Body of pancreas (tissue), 4 donors: Measurements from ENCODE around the gene ZNF157. TPM values are rescaled to one million over a fixed set of nuclear protein-coding genes. Genes with fewer than 3 reads are reported as not detected.
A peak's percentile ranks its signal among the peaks of the same experiment; 100 is the strongest.

ENCODE experiments used
- ATAC-seq: fragments of 150-250 bp; one replicate; pipeline ENCODE4 v1.9.1; 2016
- DNase-seq, 4 donors: peaks; one replicate each; pipeline ENCODE4 v3.0.0-alpha.2; 2019
- H3K27ac ChIP-seq, 4 donors: fragments of 200-600 bp; sonication (generic); 1 replicate in 3 of 4; 2 replicates in 1 of 4; pipeline versions ENCODE4 v1.5.1 to v1.6.1; 2016 to 2019; ENCODE audit warnings: mild to moderate bottlenecking in 1 of 4, mixed read lengths in 1 of 4, moderate library complexity in 1 of 4
- H3K27me3 ChIP-seq, 2 donors: fragments of 200-600 bp; sonication (generic); one replicate each; pipeline ENCODE4 v1.6.0; 2016; ENCODE audit warnings: mild to moderate bottlenecking in 1 of 2
- H3K36me3 ChIP-seq, 2 donors: fragments of 200-600 bp; sonication (generic); replicated peaks in 1 of 2; 2 replicates each; pipeline ENCODE4 v1.5.1; 2016; ENCODE audit warnings: low read depth in 2 of 2; ENCODE audit not compliant: insufficient read depth in 1 of 2
- H3K4me1 ChIP-seq: fragments of 200-600 bp; sonication (generic); one replicate; pipeline ENCODE4 v1.6.0; 2016
- H3K4me3 ChIP-seq, 2 donors: fragments of 200-600 bp; sonication (generic); 1 replicate in 1 of 2; 2 replicates in 1 of 2; pipeline ENCODE4 v1.5.1; 2016 to 2019
- H3K9me3 ChIP-seq, 3 donors: fragments of 200-600 bp; sonication (generic); 1 replicate in 2 of 3; 2 replicates in 1 of 3; pipeline ENCODE4 v1.5.1; 2016
- POLR2A ChIP-seq, 3 donors: fragments of 450-650 bp; IDR thresholded peaks; one replicate each; pipeline ENCODE4 v1.6.1; 2016; ENCODE audit warnings: antibody characterized with exemption in 3 of 3, mild to moderate bottlenecking in 2 of 3
- WGBS, 2 donors: methylation state at CpG; one replicate each; pipeline ENCODE4 v1.1.5; 2017; 5-methylcytosine and 5-hydroxymethylcytosine counted together
- intact Hi-C: fragments of 100-400 bp; cut with DNase I; formaldehyde crosslinking; loops from one replicate; pipeline ENCODE4 v1.15.1; 2023
- total RNA-seq, 2 donors: library from RNA; depleted of rRNA; stranded (reverse); fragments of >200 nt; gene quantifications; one replicate each; pipeline ENCODE4 v1.1.0, GENCODE V29; 2016
- TF ChIP-seq, protein P1 (sequence below), 7 experiments: fragments of 450-650 bp in 4 of 7; fragments of 200-600 bp in 3 of 7; sonication (generic) in 3 of 7; IDR thresholded peaks; one replicate each; pipeline ENCODE4 v1.5.1; 2016 to 2019; ENCODE audit warnings: antibody characterized with exemption in 7 of 7

The ZNF157 gene
- total RNA-seq, 2 donors from 2014 or later, result 0.26 TPM; not detected in 1

- Histone ChIP-seq H3K4me1 (no peaks in the 10 kb centered on the region), H3K27me3 (no peaks in the 10 kb centered on the region), H3K36me3 (no peaks in the 10 kb centered on the region), H3K27ac (no peak overlapping the region), H3K9me3 (no peaks in the 10 kb centered on the region), H3K4me3 (no peak overlapping the region)
- no peak for ATAC-seq
- no peak for DNase-seq
- TF ChIP-seq POLR2A (IDR thresholded peaks at IDR 0.05), result no peak
- TF ChIP-seq, protein P1, sequence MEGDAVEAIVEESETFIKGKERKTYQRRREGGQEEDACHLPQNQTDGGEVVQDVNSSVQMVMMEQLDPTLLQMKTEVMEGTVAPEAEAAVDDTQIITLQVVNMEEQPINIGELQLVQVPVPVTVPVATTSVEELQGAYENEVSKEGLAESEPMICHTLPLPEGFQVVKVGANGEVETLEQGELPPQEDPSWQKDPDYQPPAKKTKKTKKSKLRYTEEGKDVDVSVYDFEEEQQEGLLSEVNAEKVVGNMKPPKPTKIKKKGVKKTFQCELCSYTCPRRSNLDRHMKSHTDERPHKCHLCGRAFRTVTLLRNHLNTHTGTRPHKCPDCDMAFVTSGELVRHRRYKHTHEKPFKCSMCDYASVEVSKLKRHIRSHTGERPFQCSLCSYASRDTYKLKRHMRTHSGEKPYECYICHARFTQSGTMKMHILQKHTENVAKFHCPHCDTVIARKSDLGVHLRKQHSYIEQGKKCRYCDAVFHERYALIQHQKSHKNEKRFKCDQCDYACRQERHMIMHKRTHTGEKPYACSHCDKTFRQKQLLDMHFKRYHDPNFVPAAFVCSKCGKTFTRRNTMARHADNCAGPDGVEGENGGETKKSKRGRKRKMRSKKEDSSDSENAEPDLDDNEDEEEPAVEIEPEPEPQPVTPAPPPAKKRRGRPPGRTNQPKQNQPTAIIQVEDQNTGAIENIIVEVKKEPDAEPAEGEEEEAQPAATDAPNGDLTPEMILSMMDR (IDR thresholded peaks at IDR 0.05), result no peak
- 82 to 86% methylated on average over 4 of the region's 4 CpGs for WGBS, 2 donors
- intact Hi-C loops, result no loop called here
Observed at GRCh38 chrX:47351706-47352105, 18.7 kb upstream of the ZNF157 start.

GRCh38 chrX:47358387-47359065 lies 11.9 kb upstream of the ZNF157 start:
- H3K9me3 ChIP-seq, result no peaks in the 10 kb centered on the region
- H3K36me3 ChIP-seq, result no peaks in the 10 kb centered on the region
- H3K4me1 ChIP-seq, result no peaks in the 10 kb centered on the region
- no peak for ATAC-seq
- no peak overlapping the region for H3K27ac ChIP-seq
- intact Hi-C loops, result no loop called here
- DNase-seq, result no peak
- H3K27me3 ChIP-seq, result no peaks in the 10 kb centered on the region
- no peak overlapping the region for H3K4me3 ChIP-seq
- no peak for TF ChIP-seq POLR2A (IDR thresholded peaks at IDR 0.05)
- TF ChIP-seq, protein P1 (IDR thresholded peaks at IDR 0.05), result no peak
- WGBS, 2 donors, result 29 to 46% methylated on average over 5 of the region's 5 CpGs

DNA sequence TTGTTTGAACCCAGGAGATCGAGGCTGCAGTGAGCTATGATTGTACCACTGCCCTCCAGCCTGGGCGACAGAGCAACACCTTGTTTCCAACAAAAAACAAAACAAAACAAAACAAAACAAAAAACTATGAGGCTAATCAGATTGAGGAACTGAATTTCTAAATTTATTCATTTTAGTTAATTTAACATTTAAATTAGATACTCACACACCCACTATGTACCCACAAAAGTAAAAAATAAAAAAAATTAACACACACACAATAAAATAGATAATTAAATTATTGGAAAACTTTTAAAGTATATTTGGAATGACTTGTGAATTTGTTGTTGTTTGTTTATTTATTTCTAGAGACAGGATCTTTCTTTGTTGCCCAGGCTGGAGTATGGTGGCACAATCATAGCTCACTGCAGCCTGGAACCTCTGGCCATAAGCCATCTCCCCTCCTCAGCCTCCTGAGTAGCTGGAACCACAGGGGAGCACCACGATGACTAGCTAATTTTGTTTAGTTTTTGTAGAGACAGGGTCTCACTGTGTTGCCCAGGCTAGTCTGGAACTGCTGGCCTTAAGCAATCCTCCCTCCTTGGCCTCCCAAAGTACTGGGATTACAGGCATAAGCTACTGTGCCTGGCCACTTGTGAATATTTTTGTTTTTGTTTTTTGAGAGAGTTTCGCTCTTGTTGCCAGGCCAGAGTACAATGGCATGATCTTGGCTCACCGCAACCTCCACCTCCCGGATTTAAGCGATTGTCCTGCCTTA lies 9.8 kb upstream of the ZNF157 start:
- intact Hi-C loops, result no loop called here
- no peaks in the 10 kb centered on the region for H3K9me3 ChIP-seq
- TF ChIP-seq POLR2A (IDR thresholded peaks at IDR 0.05), result no peak
- TF ChIP-seq, protein P1 (IDR thresholded peaks at IDR 0.05), result no peak
- 54 to 79% methylated on average over 6 to 7 of the region's 7 CpGs for WGBS, 2 donors
- ATAC-seq (no peak), DNase-seq (no peak)
- no peaks in the 10 kb centered on the region for H3K36me3 ChIP-seq
- no peaks in the 10 kb centered on the region for H3K4me1 ChIP-seq
- peak overlapping the region in 2 of 4 donors; percentile 73 to 83 for H3K27ac ChIP-seq
- no peaks in the 10 kb centered on the region for H3K27me3 ChIP-seq
- H3K4me3 ChIP-seq, result no peak overlapping the region

DNA sequence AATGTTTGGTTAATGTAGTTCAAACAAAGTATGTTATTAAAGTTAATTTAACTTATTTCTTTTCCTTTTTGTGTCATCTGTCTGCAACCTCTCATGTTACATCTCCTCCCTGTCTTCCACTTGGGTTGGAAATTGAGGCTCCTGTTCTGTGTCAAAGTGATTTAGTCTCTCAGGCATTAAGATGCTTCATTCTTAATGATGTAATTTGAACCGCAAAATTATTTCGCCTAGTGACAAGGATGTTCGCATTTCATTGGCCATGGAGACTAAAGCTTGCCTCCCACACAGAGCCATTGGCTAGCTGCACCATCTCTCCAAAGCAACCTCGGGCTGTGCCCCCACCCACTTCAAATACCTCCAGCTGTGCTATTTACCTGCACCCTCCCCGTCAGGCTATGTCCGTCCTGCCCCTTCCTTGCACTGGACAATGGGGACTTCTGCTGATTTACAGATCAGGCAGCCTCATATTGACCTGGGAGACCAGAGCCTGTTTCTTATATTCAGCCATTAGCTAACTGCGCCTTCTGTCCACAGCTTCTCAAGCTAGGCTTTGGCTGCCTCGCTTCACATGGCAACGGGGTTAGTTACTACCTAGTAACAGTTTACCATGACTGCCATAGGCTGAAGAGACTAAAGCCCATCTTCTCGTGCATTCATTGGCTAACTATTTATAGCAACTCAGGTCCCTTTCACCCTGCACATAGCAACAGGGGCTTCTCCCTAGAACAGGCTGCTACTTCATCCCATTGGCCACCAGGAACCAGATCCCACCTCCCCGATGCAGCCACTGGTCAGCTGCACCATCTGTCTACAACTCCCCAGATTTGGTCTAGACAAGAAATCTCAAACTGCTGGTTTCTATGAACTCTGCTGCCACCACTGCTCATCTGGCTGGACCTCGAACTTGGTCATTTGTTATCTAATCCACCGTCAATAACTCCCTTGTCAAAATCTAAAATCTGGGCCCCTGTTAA lies 8.6 kb upstream of the ZNF157 start:
- peak; percentile 87 for ATAC-seq
- TF ChIP-seq, protein P1 (IDR thresholded peaks at IDR 0.05), result peak in 1 of 7 experiments; percentile 4
- TF ChIP-seq POLR2A (IDR thresholded peaks at IDR 0.05), result peak in 2 of 3 donors; percentile 21 to 25
- intact Hi-C loops, result no loop called here
- WGBS, 2 donors, result 6 to 12% methylated on average over 6 to 13 of the region's 13 CpGs
- H3K27ac ChIP-seq, result peak overlapping the region; percentile 54 to 83 (median 69)
- no peaks in the 10 kb centered on the region for H3K36me3 ChIP-seq
- H3K27me3 ChIP-seq, result no peaks in the 10 kb centered on the region
- peak; percentile 45 to 84 (median 66) for DNase-seq
- H3K9me3 ChIP-seq, result no peaks in the 10 kb centered on the region
- H3K4me1 ChIP-seq, result no peaks in the 10 kb centered on the region
- no peak overlapping the region for H3K4me3 ChIP-seq
